CD1c-positive myeloid dendritic cell (primary cell): Measurements from ENCODE around the gene SUV39H1.
"Not testable (repeated sequence)": the region's sequence is repeated elsewhere in the genome, so short reads cannot be mapped to it uniquely, and the experiment has no call there.

Experiments
- DNase-seq: peaks from one replicate; pipeline ENCODE4 v3.0.0-alpha.2; 2016; ENCODE audit errors: extremely low spot score

Gene SUV39H1

DNA sequence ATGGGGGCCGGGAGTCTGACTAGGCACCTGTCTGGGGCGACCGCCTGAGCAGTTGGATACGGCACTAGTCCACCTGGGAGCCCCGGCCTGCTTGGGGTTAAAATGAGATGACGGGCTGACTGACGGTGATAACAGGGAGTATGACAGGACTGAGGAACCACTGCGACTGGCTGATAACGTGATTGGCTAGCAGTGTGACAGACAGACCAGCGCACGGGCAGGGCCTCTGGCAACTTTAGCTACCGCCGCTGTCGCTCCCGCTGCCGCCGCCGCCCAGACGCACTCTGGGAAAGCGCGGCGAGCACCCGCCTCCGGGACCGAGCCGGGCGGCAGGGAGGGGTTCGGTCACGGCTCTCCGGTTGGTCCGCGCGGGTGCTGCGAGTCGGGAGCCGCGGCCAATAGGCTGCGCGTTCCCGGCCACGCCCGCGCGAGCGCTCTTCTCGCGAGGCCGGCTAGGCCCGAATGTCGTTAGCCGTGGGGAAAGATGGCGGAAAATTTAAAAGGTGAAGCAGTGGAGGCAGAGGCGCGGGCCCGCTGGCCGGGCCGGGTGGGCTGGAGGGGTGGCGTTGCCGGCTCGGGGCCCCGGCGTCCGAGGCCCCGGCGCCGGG, at the start of gene SUV39H1:
Gene SUV39H1, plus strand, starts transcription at position 434 of the 608 bp plus-strand sequence. Its CDS starts 51 bp downstream, at position 485.
- peak; percentile 94 for DNase-seq

DNA sequence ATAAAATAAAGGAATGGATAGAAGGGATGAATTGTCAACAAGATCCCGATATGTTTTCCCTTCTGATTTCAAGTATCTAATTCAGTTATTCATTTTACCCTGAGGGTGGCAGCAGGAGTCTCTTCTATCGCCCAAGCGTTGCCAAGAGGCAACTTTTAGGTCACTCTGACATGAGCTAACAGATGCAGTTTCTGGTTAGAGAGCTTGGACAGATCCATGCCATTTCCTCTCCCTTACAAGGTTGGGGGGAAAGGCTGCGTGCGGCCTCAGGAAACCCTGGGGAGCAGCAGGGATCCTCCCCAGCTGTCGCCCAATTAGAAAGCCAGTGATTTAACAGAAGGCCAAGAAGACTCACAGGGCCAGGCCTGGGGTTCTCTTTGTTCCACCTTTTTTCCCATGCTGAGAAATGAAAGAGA, 48.2 kb upstream of the SUV39H1 start:
- peak; percentile 53 for DNase-seq

DNA sequence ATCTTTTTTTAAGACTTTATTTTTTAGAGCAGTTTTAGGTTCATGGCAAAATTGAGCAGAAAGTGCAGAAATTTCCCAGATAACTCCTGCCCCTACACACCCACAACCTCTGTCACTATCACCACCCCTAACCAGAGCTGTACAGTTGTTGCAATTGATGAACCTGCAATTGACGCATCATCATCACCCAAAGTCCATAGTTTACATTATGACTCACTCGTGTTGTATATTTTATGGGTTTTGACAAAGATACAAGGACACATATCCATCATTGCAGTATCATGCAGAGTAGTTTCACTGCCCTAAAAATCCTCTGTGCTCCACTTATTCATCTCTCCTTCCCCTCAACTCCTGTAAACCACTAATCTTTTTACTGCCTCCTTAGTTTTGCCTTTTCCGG, 47.4 kb upstream of the SUV39H1 start:
- DNase-seq = no peak

DNA sequence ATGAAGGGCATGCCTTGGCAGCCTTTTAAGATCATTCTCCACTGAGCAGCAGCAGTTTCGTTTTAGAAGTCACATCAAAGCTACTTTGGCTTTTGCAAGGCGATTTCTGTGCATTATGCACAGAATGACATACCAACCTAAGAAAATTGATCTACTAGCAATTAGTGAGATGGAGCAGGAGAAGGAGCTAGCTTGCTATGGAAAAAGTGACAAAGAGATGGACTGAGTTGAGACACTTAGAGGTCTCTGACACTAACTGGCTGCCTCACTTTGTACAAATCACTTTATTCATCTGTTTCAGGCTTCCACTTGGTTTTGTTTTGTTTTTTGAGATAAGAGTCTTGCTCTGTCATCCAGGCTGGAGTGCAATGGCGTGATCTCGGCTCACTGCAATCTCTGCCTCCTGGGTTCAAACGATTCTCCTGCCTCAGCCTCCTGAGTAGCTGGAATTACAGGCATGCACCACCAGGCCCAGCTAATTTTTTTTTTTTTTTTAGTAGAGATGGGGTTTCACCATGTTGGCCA, 44.4 kb upstream of the SUV39H1 start:
- DNase-seq = not testable (repeated sequence)

DNA sequence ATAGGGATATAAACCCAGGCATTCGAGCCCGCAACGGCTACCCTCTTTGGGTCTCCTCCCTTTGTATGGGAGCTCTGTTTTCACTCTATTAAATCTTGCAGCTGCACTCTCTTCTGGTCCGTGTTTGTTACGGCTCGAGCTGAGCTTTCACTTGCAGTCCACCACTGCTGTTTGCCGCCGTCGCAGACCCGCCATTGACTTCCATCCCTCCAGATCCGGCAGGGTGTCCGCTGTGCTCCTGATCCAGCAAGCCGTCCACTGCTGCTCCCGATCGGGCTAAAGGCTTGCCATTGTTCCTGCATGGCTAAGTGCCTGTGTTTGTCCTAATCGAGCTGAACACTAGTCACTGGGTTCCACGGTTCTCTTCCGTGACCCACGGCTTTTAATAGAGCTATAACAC, 41.8 kb upstream of the SUV39H1 start:
- DNase-seq = not testable (repeated sequence)

DNA sequence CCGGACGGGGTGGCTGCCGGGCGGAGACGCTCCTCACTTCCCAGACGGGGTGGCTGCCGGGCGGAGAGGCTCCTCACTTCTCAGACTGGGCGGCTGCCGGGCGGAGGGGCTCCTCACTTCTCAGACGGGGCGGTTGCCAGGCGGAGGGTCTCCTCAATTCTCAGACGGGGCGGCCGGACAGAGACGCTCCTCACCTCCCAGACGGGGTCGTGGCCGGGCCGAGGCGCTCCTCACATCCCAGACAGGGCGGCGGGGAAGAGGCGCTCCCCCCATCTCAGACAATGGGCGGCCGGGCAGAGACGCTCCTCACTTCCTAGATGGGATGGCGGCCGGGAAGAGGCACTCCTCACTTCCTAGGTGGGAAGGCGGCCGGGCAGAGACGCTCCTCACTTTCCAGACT, 36.8 kb upstream of the SUV39H1 start:
- not testable (repeated sequence) for DNase-seq

- DNase-seq = no peak
Observed at GRCh38 chrX:48663241-48663640, 33.3 kb upstream of the SUV39H1 start.

DNA sequence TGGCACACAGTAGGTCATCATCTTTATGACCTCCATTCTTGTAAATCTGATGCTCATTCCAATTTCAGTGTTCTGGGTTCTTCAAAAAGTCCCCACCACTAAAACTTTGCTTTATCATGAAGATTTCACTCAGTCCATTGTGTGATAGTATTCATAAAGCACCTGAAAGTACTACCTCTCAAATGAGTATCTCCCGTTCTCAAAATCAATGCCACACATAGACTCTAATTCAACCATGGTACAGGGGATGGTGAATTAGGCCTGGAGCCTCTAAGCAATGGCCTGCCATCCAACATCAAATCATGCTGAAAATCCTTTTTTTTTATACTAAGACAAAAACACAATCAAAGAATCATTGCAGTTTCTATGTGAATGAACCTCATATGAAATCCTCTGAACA, 32.4 kb upstream of the SUV39H1 start:
- DNase-seq = no peak

GRCh38 chrX:48665991-48666390, 30.5 kb upstream of the SUV39H1 start:
- DNase-seq = no peak

- no peak for DNase-seq
Observed at GRCh38 chrX:48666649-48667048, 29.9 kb upstream of the SUV39H1 start.

- peak; percentile 46 for DNase-seq
Observed at GRCh38 chrX:48667509-48667908, 29.0 kb upstream of the SUV39H1 start.

GRCh38 chrX:48668187-48668586, 28.3 kb upstream of the SUV39H1 start:
- not testable (repeated sequence) for DNase-seq

- peak; percentile 93 for DNase-seq
Observed at GRCh38 chrX:48676106-48676892, 20.2 kb upstream of the SUV39H1 start.

- no peak for DNase-seq
Observed at GRCh38 chrX:48676893-48677270, 19.7 kb upstream of the SUV39H1 start.

DNA sequence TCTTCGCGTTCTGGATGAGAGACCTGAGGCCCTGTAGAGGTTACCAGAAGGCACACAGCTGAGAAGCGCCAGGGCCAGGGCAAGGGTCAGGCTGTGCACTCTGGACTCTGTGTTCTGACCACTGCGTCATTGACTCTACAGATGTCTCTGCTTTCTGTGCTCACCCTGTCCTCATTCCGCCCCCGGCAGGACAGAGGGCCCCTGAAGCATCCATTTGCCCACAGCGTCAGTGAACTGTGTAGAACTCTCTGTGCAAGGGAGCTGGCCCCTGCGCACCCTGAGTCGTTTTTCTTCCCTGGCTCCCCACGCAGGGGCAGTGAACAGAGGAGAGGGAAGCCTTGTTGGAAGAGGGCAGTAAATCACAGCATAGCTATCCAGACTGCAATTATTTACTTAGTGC, 19.0 kb upstream of the SUV39H1 start:
- DNase-seq = no peak

DNA sequence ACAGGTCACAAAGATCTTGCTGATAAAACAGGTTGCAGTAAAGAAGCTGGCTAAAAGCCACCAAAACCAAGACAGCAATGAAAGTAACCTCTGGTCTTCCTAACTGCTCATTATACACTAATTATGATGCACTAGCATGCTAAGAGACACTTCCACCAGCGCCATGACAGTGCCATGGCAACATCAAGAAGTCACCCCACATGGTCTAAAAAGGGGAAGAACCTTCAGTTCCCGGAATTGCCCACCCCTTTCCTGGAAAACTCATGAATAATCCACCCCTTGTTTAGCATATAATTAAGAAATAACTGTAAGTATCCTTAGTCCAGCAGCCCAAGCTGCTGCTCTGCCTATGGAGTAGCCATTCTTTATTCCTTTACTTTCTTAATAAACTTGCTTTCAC, 16.1 kb upstream of the SUV39H1 start:
- peak; percentile 91 for DNase-seq

- DNase-seq = not testable (repeated sequence)
Observed at GRCh38 chrX:48680925-48681324, 15.6 kb upstream of the SUV39H1 start.

DNA sequence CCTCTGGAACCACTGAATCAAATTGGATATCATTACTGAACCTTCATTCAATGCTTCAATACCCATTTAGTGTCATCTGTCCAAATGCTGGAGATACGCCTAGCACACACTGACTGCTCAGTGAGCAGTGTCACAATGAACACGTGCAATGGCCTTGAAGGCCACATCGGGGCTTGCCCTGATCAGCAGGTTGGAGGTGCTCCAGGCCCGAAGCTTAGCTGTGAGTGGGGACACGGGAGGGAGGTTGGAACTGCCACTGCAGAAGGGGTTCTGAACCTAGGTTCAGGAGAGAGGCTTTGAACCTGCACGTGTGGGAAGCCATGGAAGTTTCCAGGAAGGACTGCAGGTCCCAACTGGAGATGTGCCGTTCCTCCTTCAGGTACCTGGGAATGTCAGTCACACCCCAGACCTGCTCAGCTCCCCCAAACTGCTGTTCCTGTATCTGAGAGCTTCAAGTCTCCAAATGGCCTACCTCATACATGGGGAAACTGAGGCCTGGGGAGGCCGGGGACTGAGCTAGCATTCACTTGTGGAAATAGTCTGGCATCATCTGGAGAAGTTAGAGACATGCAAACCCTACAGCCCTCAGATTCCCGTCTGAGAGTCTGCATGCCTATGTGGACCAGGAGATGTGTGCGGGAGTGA, 14.9 kb upstream of the SUV39H1 start:
- DNase-seq = no peak

GRCh38 chrX:48682795-48683194, 13.7 kb upstream of the SUV39H1 start:
- DNase-seq = peak; percentile 84

- DNase-seq = peak; percentile 82
Observed at GRCh38 chrX:48683411-48683982, 13.0 kb upstream of the SUV39H1 start, which contains the start of gene WAS. Gene WAS (plus strand): TSS chrX:48683799. CDS start chrX:48683854, 55 bp downstream.

DNA sequence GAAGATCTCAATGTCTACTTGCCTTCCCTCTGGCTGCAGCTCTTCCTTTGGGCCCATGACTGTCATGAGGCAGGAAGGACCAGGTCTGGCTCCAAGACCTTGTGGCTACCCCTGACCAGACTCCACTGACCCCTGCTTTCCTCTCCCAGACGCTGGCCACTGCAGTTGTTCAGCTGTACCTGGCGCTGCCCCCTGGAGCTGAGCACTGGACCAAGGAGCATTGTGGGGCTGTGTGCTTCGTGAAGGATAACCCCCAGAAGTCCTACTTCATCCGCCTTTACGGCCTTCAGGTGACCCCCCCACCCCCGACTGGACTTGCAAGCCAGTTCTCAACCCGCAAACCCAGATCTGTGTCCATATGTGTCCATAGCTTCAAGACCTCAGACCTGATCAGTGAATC, 12.4 kb upstream of the SUV39H1 start:
- no peak for DNase-seq

DNA sequence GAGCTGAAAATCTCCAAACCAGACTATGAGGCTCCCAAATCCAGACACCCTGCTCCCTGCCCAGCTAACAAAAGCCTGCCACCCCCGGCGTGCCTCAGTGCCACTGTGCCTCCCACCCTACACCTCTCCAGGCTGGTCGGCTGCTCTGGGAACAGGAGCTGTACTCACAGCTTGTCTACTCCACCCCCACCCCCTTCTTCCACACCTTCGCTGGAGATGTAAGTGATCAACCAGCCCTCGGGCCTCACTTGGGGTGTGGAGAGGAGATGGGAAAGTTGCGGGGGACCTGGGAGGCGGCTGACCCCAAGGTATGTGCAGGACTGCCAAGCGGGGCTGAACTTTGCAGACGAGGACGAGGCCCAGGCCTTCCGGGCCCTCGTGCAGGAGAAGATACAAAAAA, 11.1 kb upstream of the SUV39H1 start:
- no peak for DNase-seq
